ENCODE measurements around the gene RER1.

- TF ChIP-seq CTCF (IDR thresholded peaks at IDR 0.05 in 4 of 5, conservative IDR thresholded peaks at IDR 0.05 in 1 of 5) (no peak), POLR2A (IDR thresholded peaks at IDR 0.05) (no peak)
Measured at GRCh38 chr1:2454227-2454626, 62.6 kb downstream of the RER1 start.

Data from gastrocnemius medialis (tissue), 4 donors.